HCT116 (cell line): ENCODE results near the gene UBE2E2. TPM values are rescaled to one million over a fixed set of nuclear protein-coding genes. Genes with fewer than 3 reads are reported as not detected.

Experiments used
- ATAC-seq: fragments of 200-7000 bp; cut with Tn5 transposase; 2 replicates; pipeline ENCODE4 v1.9.1; 2020; ENCODE audit warnings: mild to moderate bottlenecking, moderate library complexity
- BruUV-seq: library from RNA; stranded (reverse); fragments of 400-500 nt; replicated peaks from 2 replicates; lab custom pipeline; 2021; lab: Mats Ljungman, UMichigan
- CTCF ChIA-PET: fragments of 300-600 bp; sonication (Branson Sonifier 250); formaldehyde crosslinking; loops from one replicate; lab custom pipeline; 2021; ENCODE audit warnings: antibody characterized with exemption; lab: Charles Lee
- POLR2A ChIA-PET: fragments of 300-600, 350-600 bp; sonication (Branson Sonifier 250); formaldehyde crosslinking; loops from one replicate; lab custom pipeline; 2021; ENCODE audit warnings: antibody characterized with exemption; lab: Charles Lee
- RAD21 ChIA-PET, 2 experiments: fragments of 300-600 bp; sonication (Branson Sonifier 250); formaldehyde crosslinking; loops; one replicate each; lab custom pipeline; 2023; ENCODE audit warnings: low total read pairs in 2 of 2; ENCODE audit not compliant: uncharacterized antibody in 2 of 2, unreplicated experiment in 2 of 2, low non-redundant PET in 1 of 2; lab: Charles Lee
- DNase-seq: peaks from one replicate; pipeline ENCODE4 v3.0.0-alpha.2; 2010; ENCODE audit warnings: low read depth, low spot score
- H2AFZ ChIP-seq: fragments of 200-600 bp; shearing (Covaris generic), sonication (generic); 2 replicates; pipeline ENCODE4 v1.6.1; 2017; ENCODE audit warnings: low read depth, mixed run types, mixed read lengths, antibody characterized with exemption, low read length; ENCODE audit not compliant: poor library complexity, severe bottlenecking
- H3K27ac ChIP-seq: 2 replicates; pipeline ENCODE4 v1.5.1; 2012; ENCODE audit warnings: low read depth, low read length
- H3K27me3 ChIP-seq: fragments of 200-600 bp; sonication (generic); 2 replicates; pipeline ENCODE4 v1.6.1; 2016; ENCODE audit warnings: mixed run types, low read length, mixed read lengths; ENCODE audit not compliant: insufficient read depth
- H3K36me3 ChIP-seq, 2 experiments: fragments of 200-500 bp in 1 of 2; fragments of 200-600 bp in 1 of 2; sonication (Bioruptor generic) in 1 of 2; sonication (generic) in 1 of 2; 2 replicates each; pipeline versions ENCODE4 v1.5.1 to v1.6.1; 2014 to 2016; ENCODE audit warnings: low read length in 2 of 2, inconsistent platforms in 1 of 2, mixed read lengths in 1 of 2, mixed run types in 1 of 2; ENCODE audit not compliant: insufficient read depth in 2 of 2, control insufficient read depth in 1 of 2
- H3K4me1 ChIP-seq, 2 experiments: fragments of 200-600 bp in 1 of 2; sonication (generic) in 1 of 2; 2 replicates each; pipeline versions ENCODE4 v1.5.1 to v1.6.1; 2012 to 2017; ENCODE audit warnings: low read length in 2 of 2, inconsistent platforms in 1 of 2, mild to moderate bottlenecking in 1 of 2, mixed read lengths in 1 of 2, mixed run types in 1 of 2, moderate library complexity in 1 of 2; ENCODE audit not compliant: insufficient read depth in 2 of 2, control insufficient read depth in 1 of 2
- H3K4me2 ChIP-seq: fragments of 200-600 bp; sonication (generic); 2 replicates; pipeline ENCODE4 v1.6.1; 2017; ENCODE audit warnings: mixed run types, low read length, mixed read lengths
- H3K4me3 ChIP-seq, 2 experiments: fragments of 200-600 bp in 1 of 2; sonication (generic) in 1 of 2; replicated peaks in 1 of 2; 2 replicates each; pipeline ENCODE4 v1.5.1; 2011 to 2016; ENCODE audit warnings: low read length in 2 of 2, control low read depth in 1 of 2, low read depth in 1 of 2, mild to moderate bottlenecking in 1 of 2, mixed read lengths in 1 of 2, mixed run types in 1 of 2
- H3K79me2 ChIP-seq: fragments of 200-600 bp; sonication (generic); 2 replicates; pipeline ENCODE4 v1.6.1; 2017; ENCODE audit warnings: mild to moderate bottlenecking, mixed run types, low read length, moderate library complexity, mixed read lengths; ENCODE audit not compliant: insufficient read depth
- H3K9ac ChIP-seq: fragments of 200-600 bp; sonication (generic); 2 replicates; pipeline ENCODE4 v1.6.1; 2016; ENCODE audit warnings: low read length, mixed read lengths
- H3K9me2 ChIP-seq: fragments of 200-600 bp; sonication (generic), shearing (Covaris generic); 2 replicates; pipeline ENCODE4 v1.6.1; 2017; ENCODE audit warnings: mixed run types, mild to moderate bottlenecking, moderate library complexity; ENCODE audit not compliant: insufficient read depth
- H3K9me3 ChIP-seq, 2 experiments: fragments of 200-500 bp in 1 of 2; fragments of 200-600 bp in 1 of 2; sonication (Bioruptor generic) in 1 of 2; sonication (generic) in 1 of 2; 2 replicates each; pipeline ENCODE4 v1.6.1; 2014 to 2017; ENCODE audit warnings: low read length in 2 of 2, mixed read lengths in 2 of 2, inconsistent platforms in 1 of 2, low read depth in 1 of 2, mild to moderate bottlenecking in 1 of 2, mixed run types in 1 of 2, moderate library complexity in 1 of 2; ENCODE audit not compliant: control insufficient read depth in 1 of 2, insufficient read depth in 1 of 2
- H4K20me1 ChIP-seq: fragments of 200-600 bp; sonication (generic), shearing (Covaris generic); 2 replicates; pipeline ENCODE4 v1.6.1; 2017; ENCODE audit warnings: mixed run types, mild to moderate bottlenecking, moderate library complexity; ENCODE audit not compliant: insufficient read depth
- CEBPB ChIP-seq: IDR thresholded peaks from 2 replicates; pipeline ENCODE4 v1.6.1; 2012; ENCODE audit warnings: low read depth
- EGR1 ChIP-seq: IDR thresholded peaks from 2 replicates; pipeline ENCODE4 v1.6.1; 2012; ENCODE audit warnings: low read depth
- ELF1 ChIP-seq: IDR thresholded peaks from 2 replicates; pipeline ENCODE4 v1.6.1; 2012; ENCODE audit warnings: low read depth, borderline replicate concordance
- EZH2 ChIP-seq: fragments of 200-600 bp; sonication (generic); IDR thresholded peaks from 2 replicates; pipeline ENCODE4 v1.6.1; 2017; ENCODE audit warnings: antibody characterized with exemption, mixed run types
- EZH2phosphoT487 ChIP-seq: fragments of 200-600 bp; IDR thresholded peaks from 2 replicates; pipeline ENCODE4 v1.6.1; 2018; ENCODE audit warnings: antibody characterized with exemption, borderline replicate concordance
- FOSL1 ChIP-seq: IDR thresholded peaks from 2 replicates; pipeline ENCODE4 v1.6.1; 2012; ENCODE audit warnings: low read depth
- JUND ChIP-seq: IDR thresholded peaks from 2 replicates; pipeline ENCODE4 v1.6.1; 2012
- POLR2A ChIP-seq: IDR thresholded peaks from 2 replicates; pipeline ENCODE4 v1.7.0; 2011; ENCODE audit warnings: borderline replicate concordance; ENCODE audit not compliant: insufficient read depth, insufficient read length; ENCODE audit errors: extremely low read depth
- POLR2AphosphoS5 ChIP-seq: IDR thresholded peaks from 2 replicates; pipeline ENCODE4 v1.6.1; 2011; ENCODE audit warnings: mild to moderate bottlenecking, low read depth, low read length, moderate library complexity
- RAD21 ChIP-seq: IDR thresholded peaks from 2 replicates; pipeline ENCODE4 v1.6.1; 2012; ENCODE audit warnings: low read depth, mild to moderate bottlenecking
- SIN3A ChIP-seq: IDR thresholded peaks from 2 replicates; pipeline ENCODE4 v1.6.1; 2012; ENCODE audit warnings: low read depth
- SP1 ChIP-seq: IDR thresholded peaks from 2 replicates; pipeline ENCODE4 v1.6.1; 2012; ENCODE audit warnings: low read depth
- ZFX ChIP-seq: fragments of 450-650 bp; IDR thresholded peaks from 2 replicates; pipeline ENCODE4 v1.6.1; 2017
- ZNF274 ChIP-seq: fragments of 200-500 bp; sonication (Bioruptor generic); IDR thresholded peaks from 2 replicates; pipeline ENCODE4 v1.6.1; 2014; ENCODE audit warnings: mild to moderate bottlenecking, low read depth, low read length, inconsistent platforms
- intact Hi-C: fragments of 100-400 bp; cut with micrococcal nuclease; formaldehyde crosslinking; loops from 2 replicates; pipeline ENCODE4 v1.10.0; 2022
- total RNA-seq: library from RNA; stranded (reverse); gene quantifications from one replicate; pipeline ENCODE4 v1.2.1, GENCODE V29; 2021; ENCODE audit not compliant: unreplicated experiment
- TF ChIP-seq, protein P1 (sequence below): IDR thresholded peaks from 2 replicates; pipeline ENCODE4 v1.6.1; 2011; ENCODE audit warnings: mild to moderate bottlenecking, low read length, moderate library complexity; ENCODE audit not compliant: insufficient replicate concordance; ENCODE audit errors: extremely low read depth
- TF ChIP-seq, protein P2 (sequence below): IDR thresholded peaks from 2 replicates; pipeline ENCODE4 v1.6.1; 2012

Gene UBE2E2
- total RNA-seq, 1 experiment from 2014 or later: 21.4 TPM

DNA sequence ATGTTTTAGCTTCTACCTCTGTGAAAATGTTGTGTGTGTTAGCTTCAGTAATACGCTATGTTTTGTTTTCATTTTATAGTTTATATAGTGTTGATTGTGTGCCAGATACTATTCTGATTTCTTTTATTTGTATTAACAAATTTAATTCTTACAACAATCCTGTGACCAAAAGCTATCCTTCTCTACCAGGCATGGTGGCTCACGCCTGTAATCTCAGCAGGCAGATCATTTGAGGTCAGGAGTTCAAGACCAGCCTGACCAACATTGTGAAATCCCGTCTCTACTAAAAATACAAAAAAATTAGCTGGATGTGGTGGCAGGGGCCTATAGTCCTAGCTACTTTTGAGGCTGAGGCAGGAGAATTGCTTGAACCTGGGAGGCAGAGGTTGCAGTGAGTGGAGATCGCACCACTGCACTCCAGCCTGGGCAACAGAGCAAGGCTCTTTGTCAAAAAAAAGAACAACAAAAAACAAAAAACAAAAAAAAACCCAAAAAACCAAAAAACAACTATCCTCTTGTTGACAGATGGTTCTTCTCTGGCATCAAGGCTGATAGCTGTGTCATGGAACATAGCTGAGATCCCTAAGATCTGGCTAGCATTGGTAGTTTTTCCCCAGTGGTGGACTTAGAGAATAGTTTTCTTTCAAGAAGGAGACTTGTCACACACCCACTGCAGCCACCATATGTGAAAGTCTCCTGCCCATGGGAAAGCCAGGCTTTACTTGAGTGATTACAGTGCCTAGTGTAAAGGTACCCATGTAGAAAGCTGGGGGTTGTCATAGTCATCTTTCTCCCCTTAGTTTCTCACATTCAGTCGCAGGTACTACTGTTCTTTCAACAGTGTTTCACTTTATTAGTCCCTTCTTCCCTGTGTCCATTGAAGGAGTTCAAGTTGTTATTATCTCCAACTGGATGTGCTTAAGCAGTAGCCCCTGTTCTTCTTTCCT lies 116.5 kb downstream of the UBE2E2 start:
- intact Hi-C loops: no loop called here

More for the DNA sequence above, 116.5 kb downstream of the UBE2E2 start:
- Histone ChIP-seq H3K36me3 (no peaks in the 10 kb centered on the region), H4K20me1 (no peaks in the 10 kb centered on the region), H3K4me3 (no peak overlapping the region), H3K79me2 (no peaks in the 10 kb centered on the region), H3K27ac (no peak overlapping the region), H3K4me1 (no peaks in the 10 kb centered on the region), H2AFZ (no peak overlapping the region), H3K9me2 (no peaks in the 10 kb centered on the region), H3K9me3 (no peaks in the 10 kb centered on the region), H3K4me2 (no peak overlapping the region), H3K27me3 (0 out of 2 replicates have a peak, but pooled peaks cover 14% of the 10 kb centered on the region), H3K9ac (no peak overlapping the region)
- no peak for DNase-seq
- RAD21 ChIA-PET: no interaction called here
- TF ChIP-seq EZH2 (no peak), CEBPB (no peak), POLR2AphosphoS5 (no peak), EZH2phosphoT487 (no peak), JUND (no peak), POLR2A (no peak), EGR1 (no peak), RAD21 (no peak), ZNF274 (no peak), SP1 (no peak), ZFX (no peak), ELF1 (no peak), FOSL1 (no peak), SIN3A (no peak)
- TF ChIP-seq, protein P1, sequence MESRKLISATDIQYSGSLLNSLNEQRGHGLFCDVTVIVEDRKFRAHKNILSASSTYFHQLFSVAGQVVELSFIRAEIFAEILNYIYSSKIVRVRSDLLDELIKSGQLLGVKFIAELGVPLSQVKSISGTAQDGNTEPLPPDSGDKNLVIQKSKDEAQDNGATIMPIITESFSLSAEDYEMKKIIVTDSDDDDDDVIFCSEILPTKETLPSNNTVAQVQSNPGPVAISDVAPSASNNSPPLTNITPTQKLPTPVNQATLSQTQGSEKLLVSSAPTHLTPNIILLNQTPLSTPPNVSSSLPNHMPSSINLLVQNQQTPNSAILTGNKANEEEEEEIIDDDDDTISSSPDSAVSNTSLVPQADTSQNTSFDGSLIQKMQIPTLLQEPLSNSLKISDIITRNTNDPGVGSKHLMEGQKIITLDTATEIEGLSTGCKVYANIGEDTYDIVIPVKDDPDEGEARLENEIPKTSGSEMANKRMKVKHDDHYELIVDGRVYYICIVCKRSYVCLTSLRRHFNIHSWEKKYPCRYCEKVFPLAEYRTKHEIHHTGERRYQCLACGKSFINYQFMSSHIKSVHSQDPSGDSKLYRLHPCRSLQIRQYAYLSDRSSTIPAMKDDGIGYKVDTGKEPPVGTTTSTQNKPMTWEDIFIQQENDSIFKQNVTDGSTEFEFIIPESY: no peak
- TF ChIP-seq, protein P2, sequence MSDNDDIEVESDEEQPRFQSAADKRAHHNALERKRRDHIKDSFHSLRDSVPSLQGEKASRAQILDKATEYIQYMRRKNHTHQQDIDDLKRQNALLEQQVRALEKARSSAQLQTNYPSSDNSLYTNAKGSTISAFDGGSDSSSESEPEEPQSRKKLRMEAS: no peak
- POLR2A ChIA-PET: no interaction called here
- no peak for ATAC-seq
- no TSS peak for BruUV-seq
- CTCF ChIA-PET: no interaction called here
